Upper lobe of left lung (tissue), 6 donors: ENCODE measurements around the gene OGFOD2. TPM values are rescaled to one million over a fixed set of nuclear protein-coding genes. Genes with fewer than 3 reads are reported as not detected.

Source experiments
- ATAC-seq, 2 donors: fragments of 200-7000 bp; cut with Tn5 transposase; one replicate each; pipeline ENCODE4 v1.9.1; 2022; ENCODE audit warnings: mild to moderate bottlenecking in 2 of 2, moderate library complexity in 2 of 2; ENCODE audit not compliant: low FRiP score in 2 of 2
- DNase-seq, 2 donors: peaks; one replicate each; pipeline ENCODE4 v3.0.0-alpha.2; 2019 to 2020
- H3K27ac ChIP-seq, 4 donors: fragments of 200-600 bp; sonication (generic); one replicate each; pipeline ENCODE4 v1.5.1; 2016 to 2019
- H3K27me3 ChIP-seq, 4 donors: fragments of 200-600 bp; sonication (generic); one replicate each; pipeline ENCODE4 v1.5.1; 2017 to 2019
- H3K36me3 ChIP-seq, 4 donors: fragments of 200-600 bp; sonication (generic); one replicate each; pipeline ENCODE4 v1.5.1; 2016 to 2019
- H3K4me1 ChIP-seq, 4 donors: fragments of 200-600 bp; sonication (generic); one replicate each; pipeline ENCODE4 v1.5.1; 2018 to 2019
- H3K4me3 ChIP-seq, 4 donors: fragments of 200-600 bp; sonication (generic); one replicate each; pipeline ENCODE4 v1.5.1; 2017 to 2019; ENCODE audit warnings: mild to moderate bottlenecking in 2 of 4, moderate library complexity in 1 of 4
- H3K9me3 ChIP-seq, 4 donors: fragments of 200-600 bp; sonication (generic); one replicate each; pipeline ENCODE4 v1.5.1; 2018 to 2019
- EP300 ChIP-seq, 4 donors: sonication (generic); formaldehyde crosslinking; IDR thresholded peaks; one replicate each; pipeline ENCODE4 v1.5.1; 2017; ENCODE audit warnings: antibody characterized with exemption in 4 of 4, control low read depth in 2 of 4
- POLR2A ChIP-seq, 4 donors: fragments of 450-650 bp; IDR thresholded peaks; one replicate each; pipeline ENCODE4 v1.5.1; 2016 to 2017; ENCODE audit warnings: antibody characterized with exemption in 4 of 4, mild to moderate bottlenecking in 2 of 4
- POLR2AphosphoS5 ChIP-seq, 2 donors: sonication (generic); formaldehyde crosslinking; IDR thresholded peaks; one replicate each; pipeline ENCODE4 v1.5.1; 2017; ENCODE audit warnings: antibody characterized with exemption in 2 of 2
- WGBS, 2 donors: methylation state at CpG; one replicate each; pipeline ENCODE4 v1.1.5; 2017 to 2018; 5-methylcytosine and 5-hydroxymethylcytosine counted together
- total RNA-seq, 6 donors: library from RNA; depleted of rRNA in 4 of 6; stranded (reverse); fragments of >200 nt in 4 of 6; gene quantifications; one replicate each; pipeline versions ENCODE4 v1.1.0 to v1.2.1, GENCODE V29; 2016 to 2021
- TF ChIP-seq, protein P1 (sequence below), 6 experiments: fragments of 450-650 bp in 4 of 6; fragments of 200-600 bp in 2 of 6; sonication (generic) in 2 of 6; IDR thresholded peaks; one replicate each; pipeline ENCODE4 v1.5.1; 2016 to 2019; ENCODE audit warnings: antibody characterized with exemption in 6 of 6
- donor health status: DM: no; HTN: no; CAD: no; lungs with moderate emphysema.
- donor health status: DM: no; HTN: yes; CAD: no; lungs with severe emphysema.

OGFOD2 gene
- total RNA-seq, 6 donors from 2014 or later: 8.1 to 44.0 (median 17.6) TPM

DNA sequence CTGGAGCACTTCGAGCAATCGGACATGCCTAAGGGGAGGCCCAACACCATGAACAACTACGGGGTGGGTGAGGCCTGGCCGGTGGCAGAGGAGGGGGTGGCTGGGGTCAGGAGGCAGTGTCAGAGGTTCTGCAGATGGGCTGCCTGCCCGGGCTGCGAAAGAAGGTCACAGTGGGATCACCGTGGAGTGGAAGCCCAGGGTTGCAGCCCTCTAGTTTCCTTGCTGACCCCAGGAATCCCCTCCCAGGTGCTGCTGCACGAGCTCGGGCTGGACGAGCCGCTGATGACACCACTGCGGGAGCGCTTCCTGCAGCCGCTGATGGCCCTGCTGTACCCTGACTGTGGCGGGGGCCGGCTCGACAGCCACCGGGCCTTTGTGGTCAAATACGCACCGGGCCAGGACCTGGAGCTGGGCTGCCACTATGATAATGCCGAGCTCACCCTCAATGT is 3.5 kb downstream of the OGFOD2 start:
- DNase-seq: peak in 1 of 2 donors; percentile 81
- Histone ChIP-seq H3K4me1 (peaks cover 53 to 83% (median 59%) of the 10 kb centered on the region in 4 donors), H3K9me3 (no peaks in the 10 kb centered on the region), H3K36me3 (peaks cover 0 to 24% (median 5%) of the 10 kb centered on the region in 4 donors), H3K4me3 (no peak overlapping the region), H3K27me3 (no peaks in the 10 kb centered on the region), H3K27ac (no peak overlapping the region)
- no peak for ATAC-seq
- TF ChIP-seq EP300 (IDR thresholded peaks at IDR 0.05): no peak
- no peak for TF ChIP-seq POLR2AphosphoS5 (IDR thresholded peaks at IDR 0.05)
- TF ChIP-seq POLR2A (IDR thresholded peaks at IDR 0.05): no peak
- TF ChIP-seq, protein P1, sequence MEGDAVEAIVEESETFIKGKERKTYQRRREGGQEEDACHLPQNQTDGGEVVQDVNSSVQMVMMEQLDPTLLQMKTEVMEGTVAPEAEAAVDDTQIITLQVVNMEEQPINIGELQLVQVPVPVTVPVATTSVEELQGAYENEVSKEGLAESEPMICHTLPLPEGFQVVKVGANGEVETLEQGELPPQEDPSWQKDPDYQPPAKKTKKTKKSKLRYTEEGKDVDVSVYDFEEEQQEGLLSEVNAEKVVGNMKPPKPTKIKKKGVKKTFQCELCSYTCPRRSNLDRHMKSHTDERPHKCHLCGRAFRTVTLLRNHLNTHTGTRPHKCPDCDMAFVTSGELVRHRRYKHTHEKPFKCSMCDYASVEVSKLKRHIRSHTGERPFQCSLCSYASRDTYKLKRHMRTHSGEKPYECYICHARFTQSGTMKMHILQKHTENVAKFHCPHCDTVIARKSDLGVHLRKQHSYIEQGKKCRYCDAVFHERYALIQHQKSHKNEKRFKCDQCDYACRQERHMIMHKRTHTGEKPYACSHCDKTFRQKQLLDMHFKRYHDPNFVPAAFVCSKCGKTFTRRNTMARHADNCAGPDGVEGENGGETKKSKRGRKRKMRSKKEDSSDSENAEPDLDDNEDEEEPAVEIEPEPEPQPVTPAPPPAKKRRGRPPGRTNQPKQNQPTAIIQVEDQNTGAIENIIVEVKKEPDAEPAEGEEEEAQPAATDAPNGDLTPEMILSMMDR (IDR thresholded peaks at IDR 0.05): no peak
- 82 to 85% methylated on average over 11 of the region's 21 CpGs for WGBS, 2 donors

DNA sequence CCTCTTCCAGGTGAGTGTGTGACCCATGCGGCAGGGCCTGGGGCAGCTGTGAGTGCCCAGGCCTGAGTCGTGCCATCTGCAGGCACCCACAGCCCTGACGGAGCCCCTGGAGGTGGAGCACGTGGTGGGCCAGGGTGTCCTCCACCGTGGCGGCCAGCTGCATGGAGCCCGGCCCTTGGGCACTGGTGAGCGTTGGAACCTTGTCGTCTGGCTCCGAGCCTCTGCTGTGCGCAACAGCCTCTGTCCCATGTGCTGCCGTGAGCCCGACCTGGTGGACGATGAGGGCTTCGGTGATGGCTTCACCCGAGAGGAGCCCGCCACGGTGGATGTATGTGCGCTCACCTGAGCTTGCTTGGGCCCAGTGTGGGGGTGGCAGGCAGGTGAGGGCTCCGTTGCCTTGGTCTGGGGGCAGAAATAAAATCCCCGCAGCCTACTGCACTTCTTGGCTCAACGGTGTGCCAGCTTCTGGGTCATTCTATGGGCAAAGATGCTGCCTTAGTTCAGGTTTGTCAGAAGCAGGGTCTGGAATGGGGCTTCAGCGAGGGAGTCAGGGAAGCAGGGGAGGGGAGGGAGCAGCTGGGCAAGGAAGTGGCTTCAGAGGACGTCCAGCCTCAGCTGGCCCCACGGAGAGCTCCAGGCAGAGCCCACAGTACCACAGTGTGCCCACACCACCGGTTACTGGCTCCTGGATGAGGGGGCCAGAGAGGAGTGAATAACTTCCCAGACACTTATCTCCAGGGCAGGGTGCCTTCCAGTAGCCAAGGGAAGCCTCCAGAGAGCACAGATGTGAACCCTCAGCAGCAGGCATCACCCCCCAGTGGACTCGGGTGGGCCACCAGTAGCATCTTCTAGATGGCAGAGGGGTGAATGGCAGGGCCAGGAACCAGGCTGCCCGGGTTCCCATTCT is 4.2 kb downstream of the OGFOD2 start:
- Histone ChIP-seq H3K4me3 (peak overlapping the region in 3 of 4 donors; percentile 85 to 99 (median 88)), H3K27ac (peak overlapping the region in 2 of 4 donors; percentile 90 to 91), H3K4me1 (peaks cover 54 to 83% (median 61%) of the 10 kb centered on the region in 4 donors), H3K9me3 (no peaks in the 10 kb centered on the region), H3K27me3 (no peaks in the 10 kb centered on the region), H3K36me3 (peaks cover 0 to 24% (median 5%) of the 10 kb centered on the region in 4 donors)
- no peak for TF ChIP-seq POLR2AphosphoS5 (IDR thresholded peaks at IDR 0.05)
- TF ChIP-seq EP300 (IDR thresholded peaks at IDR 0.05): no peak
- TF ChIP-seq, protein P1 (IDR thresholded peaks at IDR 0.05): no peak
- no peak for TF ChIP-seq POLR2A (IDR thresholded peaks at IDR 0.05)
- DNase-seq: no peak
- no peak for ATAC-seq
- WGBS, 2 donors: 19 to 79% methylated on average over 5 to 26 of the region's 28 CpGs

DNA sequence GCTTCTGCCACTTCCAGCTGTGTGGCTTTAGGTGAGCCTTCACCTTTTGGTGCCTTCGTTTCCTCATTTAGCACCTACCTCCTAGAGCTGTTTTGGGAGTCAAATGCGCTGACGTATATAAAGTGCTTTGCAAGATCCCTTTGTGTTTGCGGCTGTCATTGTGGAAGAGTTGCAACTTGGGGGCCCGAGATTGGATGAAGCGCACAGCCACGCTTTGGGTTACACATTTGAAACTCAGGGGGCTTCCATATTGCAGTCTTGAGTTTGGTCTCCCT is 4.8 kb downstream of the OGFOD2 start:
- Histone ChIP-seq H3K27ac (peak overlapping the region; percentile 80 to 91 (median 89)), H3K27me3 (no peaks in the 10 kb centered on the region), H3K36me3 (peaks cover 0 to 29% (median 5%) of the 10 kb centered on the region in 4 donors), H3K9me3 (no peaks in the 10 kb centered on the region), H3K4me1 (peaks cover 60 to 88% (median 67%) of the 10 kb centered on the region in 4 donors), H3K4me3 (peak overlapping the region; percentile 85 to 99 (median 90))
- ATAC-seq (no peak), DNase-seq (no peak)
- TF ChIP-seq POLR2AphosphoS5 (IDR thresholded peaks at IDR 0.05) (no peak), EP300 (IDR thresholded peaks at IDR 0.05) (no peak), POLR2A (IDR thresholded peaks at IDR 0.05) (no peak)
- TF ChIP-seq, protein P1 (IDR thresholded peaks at IDR 0.05): no peak
- 5 to 8% methylated on average over 7 of the region's 7 CpGs for WGBS, 2 donors

DNA sequence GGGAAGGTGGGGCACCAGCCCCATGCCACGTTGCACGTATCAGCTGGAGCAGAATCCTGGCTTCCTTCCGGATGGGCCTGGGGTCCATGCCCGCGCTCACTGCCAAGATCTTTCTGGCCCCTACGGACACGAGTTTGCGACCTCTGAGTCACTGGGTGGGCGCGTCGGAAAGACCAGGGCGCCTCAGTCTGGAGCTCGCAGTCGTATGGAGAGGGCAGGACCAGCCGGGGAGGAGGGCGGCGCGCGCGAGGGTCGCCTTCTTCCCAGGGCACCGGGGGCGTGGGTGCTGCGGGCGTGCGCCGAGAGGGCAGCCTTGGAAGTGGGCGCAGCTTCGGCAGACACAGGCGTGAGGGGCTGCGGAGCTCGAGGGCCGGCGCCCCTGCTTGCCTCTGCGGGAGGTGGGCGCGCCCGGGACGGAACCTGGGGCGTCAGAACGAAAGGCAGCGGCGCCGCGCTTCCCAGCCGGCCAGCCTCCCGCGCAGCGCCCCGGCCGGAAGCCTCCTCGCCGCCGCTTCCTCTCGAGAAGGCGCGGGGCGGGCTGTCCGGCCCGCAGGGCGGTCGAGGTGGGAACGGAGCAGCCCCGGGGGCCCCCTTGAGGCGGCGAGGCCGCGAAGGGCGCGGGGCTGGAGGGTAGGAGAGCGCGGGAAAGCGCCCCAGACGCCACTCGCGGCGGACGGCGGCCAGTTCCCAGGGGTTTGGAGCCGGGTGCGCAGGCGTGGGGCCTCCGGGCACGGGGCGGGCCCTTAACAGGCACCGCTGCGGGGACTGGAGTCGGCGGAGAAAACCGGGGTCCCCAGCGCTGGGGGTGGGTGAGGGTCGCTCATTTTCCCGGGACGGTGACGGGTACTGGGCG is 5.4 kb downstream of the OGFOD2 start, which contains the start of gene ARL6IP4:
TSS of gene ARL6IP4 (plus strand) at position 499 of the 853 bp plus-strand sequence. CDS start 459 bp downstream, outside the sequence.
- DNase-seq (peak; percentile 64 to 95), ATAC-seq (peak; percentile 27 to 88)
- Histone ChIP-seq H3K4me1 (peaks cover 63 to 92% (median 72%) of the 10 kb centered on the region in 4 donors), H3K4me3 (peak within 1 kb of the TSS; percentile 85 to 99 (median 90)), H3K27ac (peak within 1 kb of the TSS; percentile 80 to 91 (median 89)), H3K9me3 (no peaks in the 10 kb centered on the region), H3K36me3 (peaks cover 0 to 33% (median 5%) of the 10 kb centered on the region in 4 donors), H3K27me3 (no peaks in the 10 kb centered on the region)
- TF ChIP-seq EP300 (IDR thresholded peaks at IDR 0.05) (no peak), POLR2AphosphoS5 (IDR thresholded peaks at IDR 0.05) (peak; percentile 62 to 85), POLR2A (IDR thresholded peaks at IDR 0.05) (peak in 3 of 4 donors; percentile 52 to 90 (median 68))
- TF ChIP-seq, protein P1 (IDR thresholded peaks at IDR 0.05): peak in 3 of 6 experiments; percentile 21 to 36 (median 36)
- 0 to 2% methylated on average over 12 to 31 of the region's 96 CpGs for WGBS, 2 donors
